GM18868 (cell line): ENCODE measurements around the gene SAPCD2.

Experiments
- ATAC-seq: cut with Tn5 transposase; IDR thresholded peaks from one replicate; pipeline ENCODE4 v1.9.1; 2021; ENCODE audit warnings: mild to moderate bottlenecking, moderate library complexity; ENCODE audit not compliant: unreplicated experiment

The SAPCD2 gene

GRCh38 chr9:137082222-137082924, 12.0 kb upstream of the SAPCD2 start:
- no peak for ATAC-seq

DNA sequence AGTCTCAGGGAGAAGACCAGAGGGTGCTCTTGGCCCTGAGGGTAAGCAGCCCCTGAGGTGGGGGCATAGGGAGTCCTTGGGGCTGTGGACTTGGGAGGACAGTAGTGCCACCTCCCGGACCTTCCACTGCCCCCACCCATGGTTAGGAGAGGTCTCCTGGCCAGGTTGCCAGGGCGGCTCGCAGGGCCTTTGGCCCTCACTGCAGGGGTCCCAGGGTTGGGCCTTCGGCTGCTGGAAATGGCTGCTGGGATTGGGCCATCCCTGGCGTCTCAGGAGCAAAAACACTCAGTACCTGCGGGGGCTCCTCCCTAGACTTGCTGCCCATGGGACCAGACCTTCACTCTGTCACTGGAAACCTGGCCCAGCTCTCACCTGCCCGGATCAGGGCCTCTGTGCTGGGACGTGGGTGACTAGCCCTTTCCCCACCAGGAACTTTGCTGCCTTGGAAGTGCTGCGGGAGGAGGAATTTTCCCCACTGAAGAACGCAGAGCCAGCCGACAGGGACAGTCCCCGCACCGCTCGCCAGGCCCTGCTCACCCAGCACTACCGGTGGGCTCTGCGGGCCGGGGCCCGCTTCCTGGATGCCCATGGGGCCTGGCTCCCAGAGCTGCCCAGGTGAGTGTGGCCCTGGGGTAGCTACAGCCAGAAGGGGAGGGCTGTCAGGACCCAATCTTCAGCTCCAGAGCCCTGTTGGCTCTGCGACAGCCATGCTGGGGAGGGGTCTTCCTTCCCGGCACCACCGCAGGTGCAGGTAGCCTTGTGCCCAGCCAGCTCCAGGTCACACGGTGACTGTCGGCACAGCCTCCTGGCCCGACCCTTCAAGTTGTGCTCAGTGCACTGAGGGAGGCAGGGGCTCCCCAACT, 10.1 kb upstream of the SAPCD2 start:
- ATAC-seq = no peak

DNA sequence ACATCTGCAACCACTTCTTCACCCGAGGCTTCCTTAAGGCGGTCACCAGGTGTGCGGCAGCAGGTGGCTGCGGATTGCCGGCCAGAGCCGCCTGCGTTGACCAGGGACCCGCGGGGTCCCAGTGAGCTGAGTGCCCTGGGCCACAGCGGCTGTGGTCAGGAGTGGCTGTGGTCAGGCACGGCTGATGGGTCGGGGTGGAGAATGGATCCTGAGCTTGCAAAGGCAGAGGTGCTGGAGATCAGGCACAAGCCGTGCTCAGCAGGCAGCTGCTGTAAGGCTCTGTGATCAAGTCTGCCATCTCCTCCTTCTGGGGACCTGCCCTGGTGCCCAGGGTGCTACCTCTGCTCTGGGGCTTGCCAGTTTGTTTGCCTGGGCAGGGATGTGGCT, 9.0 kb upstream of the SAPCD2 start:
- ATAC-seq = no peak

GRCh38 chr9:137078701-137079400, 8.5 kb upstream of the SAPCD2 start:
- no peak for ATAC-seq

- ATAC-seq = no peak
Observed at GRCh38 chr9:137077758-137078693, 7.7 kb upstream of the SAPCD2 start.

- ATAC-seq = peak; percentile 67
Observed at GRCh38 chr9:137077010-137077747, 6.8 kb upstream of the SAPCD2 start, which contains the start of gene UAP1L1. Gene UAP1L1, plus strand, starts transcription at chr9:137077517. Its CDS starts 16 bp downstream, at chr9:137077533.

GRCh38 chr9:137076636-137077009, 6.3 kb upstream of the SAPCD2 start:
- no peak for ATAC-seq

DNA sequence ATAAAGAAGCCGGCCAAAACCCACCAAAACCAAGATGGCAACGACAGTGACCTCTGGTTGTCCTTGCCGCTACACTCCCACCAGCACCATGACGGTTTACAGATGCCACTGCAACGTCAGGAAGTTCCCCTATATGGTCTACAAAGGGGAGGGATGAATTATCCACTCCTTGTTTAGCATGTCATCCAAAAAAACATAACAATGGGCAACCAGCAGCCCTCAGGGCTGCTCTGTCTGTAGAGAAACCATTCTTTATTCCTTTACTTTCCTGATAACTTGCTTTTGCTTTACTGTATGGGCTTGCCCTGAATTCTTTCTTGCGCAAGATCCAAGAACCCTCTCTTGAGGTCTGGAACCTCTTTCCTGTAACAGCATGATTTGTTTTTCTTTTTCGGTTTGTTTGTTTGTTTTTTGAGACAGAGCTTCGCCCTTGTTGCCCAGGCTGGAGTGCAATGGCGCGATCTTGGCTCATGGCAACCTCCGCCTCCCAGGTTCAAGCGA, 5.0 kb upstream of the SAPCD2 start:
- no peak for ATAC-seq

DNA sequence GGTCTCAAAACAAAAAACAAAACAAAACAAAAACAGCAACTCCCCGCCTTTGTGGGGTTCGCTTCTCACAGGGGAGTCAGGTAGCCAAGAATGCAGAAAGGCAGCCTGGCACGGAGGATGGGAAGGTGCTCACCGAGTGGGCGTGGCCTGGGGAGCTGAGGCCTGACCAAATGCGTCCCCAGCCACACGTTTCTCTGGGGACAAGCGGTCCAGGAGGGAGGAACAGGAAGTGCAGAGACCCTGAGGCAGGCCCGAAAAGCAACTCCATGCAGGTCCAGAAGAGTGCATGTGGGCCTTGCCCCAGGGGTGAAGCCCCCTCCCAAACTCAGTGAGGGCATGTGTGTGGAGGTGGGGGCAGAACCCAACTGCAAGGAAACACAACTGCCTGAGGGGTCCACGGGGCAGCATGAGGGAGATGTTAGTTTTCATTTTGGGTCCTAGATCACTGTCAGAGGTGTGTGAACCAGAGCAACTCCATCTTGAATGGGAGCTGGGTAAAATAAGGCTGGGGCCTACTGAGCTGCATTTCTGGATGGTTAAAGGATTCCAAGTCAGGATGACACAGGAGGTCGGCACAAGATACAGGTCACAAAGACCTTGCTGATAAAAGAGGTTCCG, 4.4 kb upstream of the SAPCD2 start:
- ATAC-seq = no peak

- no peak for ATAC-seq
Observed at GRCh38 chr9:137073992-137074399, 3.6 kb upstream of the SAPCD2 start.

DNA sequence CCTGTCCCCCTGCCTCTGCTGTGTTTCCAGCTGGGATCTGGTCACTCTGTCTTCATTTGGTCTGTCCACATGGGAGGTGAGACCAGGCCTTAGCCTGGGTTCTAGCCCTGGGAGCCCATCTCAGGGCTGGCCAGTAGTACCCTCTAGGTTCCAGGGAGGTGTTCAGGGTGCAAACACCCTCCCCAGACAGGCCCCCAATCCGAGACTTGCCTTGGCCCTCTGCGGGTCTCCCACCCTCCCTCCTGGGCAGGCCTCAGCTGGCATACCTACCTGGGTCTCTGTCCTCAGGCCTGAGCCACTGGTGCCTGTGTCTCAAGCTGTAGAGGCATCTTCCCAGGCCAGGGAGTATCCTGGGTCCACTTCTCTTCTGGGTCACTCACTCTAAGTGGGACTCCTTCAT, 925 bp upstream of the SAPCD2 start:
- ATAC-seq = no peak

DNA sequence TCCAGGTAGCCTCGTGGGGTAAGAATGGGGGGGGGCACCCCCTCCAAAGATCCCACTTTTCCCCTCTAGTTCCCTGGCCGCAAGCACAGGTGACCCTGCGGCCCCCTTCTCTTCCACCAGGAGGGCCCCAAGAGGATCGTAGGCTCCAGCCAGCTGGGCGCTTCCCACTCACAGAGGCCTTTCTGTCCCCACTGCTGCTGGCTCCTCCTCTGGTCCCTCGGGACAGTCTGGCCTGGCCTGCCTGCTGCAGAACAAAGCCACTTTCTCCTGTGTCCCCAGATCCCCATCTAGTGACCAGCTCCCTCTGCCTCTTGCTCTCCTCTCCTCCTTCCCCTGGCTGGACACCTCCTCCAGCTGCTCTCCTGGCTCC, 534 bp upstream of the SAPCD2 start:
- ATAC-seq = no peak

- ATAC-seq = no peak
Observed at GRCh38 chr9:137069508-137070091, 757 bp downstream of the SAPCD2 start.

DNA sequence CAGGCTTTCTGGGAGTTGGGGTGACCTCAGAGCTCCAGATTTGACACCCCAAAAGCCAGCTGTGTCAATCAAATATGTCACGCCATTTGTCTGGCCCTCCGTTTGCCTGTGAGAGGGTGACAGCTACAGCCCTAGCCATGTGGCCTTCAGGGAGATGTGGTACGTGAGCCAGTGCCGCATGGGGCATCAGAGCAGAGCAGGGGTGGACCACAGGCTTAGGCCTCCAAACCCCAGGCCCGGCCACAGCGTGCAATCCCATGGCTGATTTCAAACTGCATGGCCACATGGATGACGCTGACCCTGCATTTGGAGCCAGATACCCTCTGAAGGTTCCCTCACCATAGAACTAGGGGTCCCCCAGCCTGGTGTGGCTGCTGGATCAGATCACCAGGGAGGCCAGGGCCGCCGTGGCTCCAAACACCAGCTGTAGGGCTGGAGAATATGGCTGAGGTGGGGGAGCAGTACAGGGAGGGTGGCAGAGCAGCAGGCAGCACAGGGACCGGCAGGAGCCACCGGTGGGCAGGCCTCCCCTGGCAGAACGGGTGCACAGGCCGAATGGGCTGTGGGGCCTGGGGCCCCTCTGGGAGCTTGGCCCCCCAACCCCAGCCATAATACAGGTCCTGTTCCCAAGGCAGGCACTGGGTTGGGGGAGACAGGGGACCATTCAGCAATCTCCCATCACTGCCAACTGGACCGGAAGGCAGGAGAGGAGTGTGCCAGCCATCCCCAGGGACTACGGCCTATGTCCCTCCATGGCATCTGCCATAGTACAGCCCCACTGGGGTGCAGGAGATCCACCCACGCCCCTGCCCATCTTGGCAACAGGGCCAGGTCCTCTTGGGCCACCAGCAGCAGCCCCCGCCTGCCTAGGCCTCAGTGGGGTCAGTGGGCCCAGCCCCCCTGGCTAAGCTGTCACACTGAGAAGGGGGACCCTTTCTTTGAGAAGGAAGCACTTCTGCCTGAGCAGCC, 1.5 kb downstream of the SAPCD2 start:
- no peak for ATAC-seq

DNA sequence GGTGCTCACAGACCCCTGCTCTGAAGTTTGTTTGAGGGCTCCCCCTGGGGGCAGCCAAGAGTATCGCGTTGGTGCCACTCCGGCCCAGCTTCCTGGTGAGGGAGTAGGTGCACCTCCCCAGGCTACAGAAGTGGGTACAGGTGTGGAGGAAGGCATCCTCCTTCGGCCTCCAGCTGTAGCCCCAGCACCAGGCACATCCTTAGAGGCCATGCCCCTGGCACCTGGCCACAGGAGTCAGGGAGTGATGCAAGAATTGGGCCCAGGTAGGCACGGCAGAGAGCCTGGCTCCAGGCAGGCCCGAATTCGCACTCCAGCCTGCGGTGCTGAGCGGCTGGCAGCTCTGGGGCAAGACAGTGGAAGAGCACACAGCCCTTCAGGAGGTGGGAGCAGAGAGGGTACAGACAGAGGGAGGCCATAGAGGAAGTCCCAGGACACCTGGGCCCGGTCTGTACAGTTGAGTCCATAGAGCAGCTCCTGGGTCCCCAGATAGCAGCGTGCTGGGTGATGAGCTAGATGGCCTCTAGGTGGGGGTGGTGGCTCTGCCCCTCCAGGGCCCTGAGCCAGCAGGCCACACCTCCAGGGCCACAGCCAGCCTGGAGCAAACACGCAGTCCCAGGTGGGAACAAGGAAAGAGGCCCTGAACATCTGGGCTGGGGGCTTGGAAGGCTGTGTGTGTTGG, 2.4 kb downstream of the SAPCD2 start:
- peak; percentile 57 for ATAC-seq

DNA sequence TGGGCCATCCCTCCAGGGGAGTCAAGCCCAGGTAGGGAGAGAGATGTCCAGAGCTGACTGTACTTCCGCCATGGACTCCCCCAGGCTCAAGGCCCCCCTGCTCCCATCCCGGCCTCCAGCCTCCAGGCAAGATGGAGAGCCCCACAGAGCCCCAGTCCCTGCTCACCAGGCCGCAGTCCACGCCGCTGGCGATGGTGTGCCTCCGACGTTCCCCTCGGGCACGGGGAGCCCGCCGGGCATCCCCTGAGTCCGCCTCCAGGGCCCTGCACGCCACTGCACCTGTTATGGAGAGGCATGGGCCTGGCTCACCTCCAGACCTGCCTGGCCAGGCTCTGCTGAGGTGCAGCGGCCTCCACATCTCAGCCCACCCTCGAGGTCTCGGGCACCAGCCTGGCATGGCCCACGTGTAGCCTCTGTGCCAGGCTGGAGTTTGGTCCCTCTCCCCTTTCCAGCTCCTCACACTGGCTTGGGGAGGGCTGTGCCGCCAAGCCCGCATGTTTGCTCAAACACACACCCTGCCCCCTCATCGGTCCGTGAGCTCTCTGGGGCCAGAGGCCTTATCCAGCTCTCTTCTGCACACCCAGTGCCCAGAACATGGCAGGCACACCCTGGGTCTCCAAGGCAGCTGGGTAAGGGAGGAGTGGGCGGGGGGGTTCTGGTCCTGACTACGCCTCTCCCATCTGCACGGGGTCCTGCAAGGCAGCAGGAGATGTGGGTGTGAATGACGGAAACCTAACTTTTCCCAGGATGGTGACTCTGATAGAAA, 4.1 kb downstream of the SAPCD2 start:
- ATAC-seq = no peak
